Measurements from ENCODE around the gene LYAR. TPM values are rescaled to one million over a fixed set of nuclear protein-coding genes. Genes with fewer than 3 reads are reported as not detected.
"Not testable (repeated sequence)": the region's sequence is repeated elsewhere in the genome, so short reads cannot be mapped to it uniquely, and the experiment has no call there.

LYAR gene
- total and polyA plus RNA-seq, 2 of the 4 experiments (the other 2 are of a cell fraction): 5.4 to 8.2 TPM

- H3K56ac ChIP-seq (ENCODE audit: extremely low read depth, insufficient read depth, low read length); H3K4ac ChIP-seq (ENCODE audit: low read depth, low read length); dilution Hi-C loops (cut with HindIII; ENCODE audit: low sequenced_read_pairs, unreplicated experiment); H2BK15ac ChIP-seq (ENCODE audit: low read depth, low read length); ATAC-seq (ENCODE audit: low read depth); H3K14ac ChIP-seq (replicated peaks; ENCODE audit: low read depth, low read length); H2AK5ac ChIP-seq (ENCODE audit: low read depth, low read length); in situ Hi-C loops (cut with MboI; ENCODE audit: low sequenced_read_pairs); POLR2A ChIA-PET (ENCODE audit: unreplicated experiment); H4K91ac ChIP-seq (ENCODE audit: insufficient read depth, low read depth, low read length); H3K23ac ChIP-seq (ENCODE audit: low read depth, low read length); H2BK120ac ChIP-seq (ENCODE audit: low read depth, low read length); H3K4me2 ChIP-seq (ENCODE audit: low read depth, low read length); H3K4me3 ChIP-seq (ENCODE audit: insufficient read depth, low read depth, low read length); H3K9me3 ChIP-seq (ENCODE audit: control insufficient read depth, insufficient read depth, low read length); H3K9ac ChIP-seq (ENCODE audit: low read depth, low read length); H3K27ac ChIP-seq (ENCODE audit: insufficient read depth, low read length); intact Hi-C loops (cut with micrococcal nuclease); BruUV-seq (replicated peaks); H4K8ac ChIP-seq (ENCODE audit: low read depth in 2 of 2, low read length in 2 of 2); H4K20me1 ChIP-seq (ENCODE audit: insufficient read depth, low read length); H2AK9ac ChIP-seq (replicated peaks; ENCODE audit: low read depth, low read length, poor library complexity); H3K9me1 ChIP-seq (ENCODE audit: insufficient read depth, low read length); DNase-seq; H3K18ac ChIP-seq (ENCODE audit: low read depth, low read length); H3K27me3 ChIP-seq (ENCODE audit: control insufficient read depth, insufficient read depth, low read length); H4K5ac ChIP-seq (ENCODE audit: low read depth, low read length); CTCF ChIA-PET; H2BK5ac ChIP-seq (ENCODE audit: low read depth, low read length, poor library complexity, severe bottlenecking); H2BK20ac ChIP-seq (ENCODE audit: low read depth, low read length); H2AFZ ChIP-seq (replicated peaks; ENCODE audit: low read length, poor library complexity); H3K4me1 ChIP-seq (ENCODE audit: control insufficient read depth, insufficient read depth, low read length); H3K79me1 ChIP-seq (ENCODE audit: low read depth in 1 of 2, low read length in 2 of 2): not testable (repeated sequence)
- WGBS, 2 experiments (ENCODE audit: extremely low coverage in 2 of 2, insufficient read length in 1 of 2): no CpG with 5 or more reads among the region's 3 CpGs
- peaks cover 27% of the 10 kb centered on the region for H3K36me3 ChIP-seq (ENCODE audit: control insufficient read depth, insufficient read depth, low read length)
These were observed 50.4 kb downstream of the LYAR start for GRCh38 chr4:4239551-4239950.
